GM12891 (cell line): ENCODE data around the gene SPATA16.

ENCODE experiments used
- POLR2A ChIP-seq: IDR thresholded peaks from 2 replicates; pipeline ENCODE4 v1.6.1; 2011; ENCODE audit warnings: low read depth, low read length, control low read depth
- POLR2AphosphoS5 ChIP-seq: IDR thresholded peaks from 2 replicates; pipeline ENCODE4 v1.6.1; 2011; ENCODE audit warnings: low read depth, low read length, control low read depth
- TAF1 ChIP-seq: IDR thresholded peaks from 2 replicates; pipeline ENCODE4 v1.6.1; 2011; ENCODE audit warnings: low read depth, low read length, control low read depth

DNA sequence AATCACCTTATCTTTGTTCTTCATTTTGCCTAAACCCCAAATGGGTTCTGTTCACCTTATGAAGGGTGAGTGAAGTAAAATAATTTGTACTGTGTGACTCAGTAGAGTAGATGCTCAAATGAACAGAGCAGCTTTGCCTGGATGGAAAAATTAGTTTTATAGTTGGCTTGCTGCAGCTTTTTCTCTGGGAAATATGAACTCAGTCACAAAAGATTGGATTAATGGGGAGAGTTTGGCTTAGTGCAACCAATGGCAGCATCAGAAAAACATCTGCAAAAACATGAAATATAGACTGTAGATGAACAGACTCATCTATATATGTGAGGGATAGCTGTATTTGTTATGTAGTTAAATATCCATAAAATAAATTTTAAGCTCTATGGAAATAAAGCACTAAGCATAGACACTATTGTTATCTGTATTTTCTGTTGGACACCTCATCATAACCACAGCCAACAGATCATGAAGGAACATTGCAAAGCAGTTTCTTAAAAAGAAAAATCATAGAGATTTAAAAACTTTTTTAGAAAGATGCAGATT, 209.2 kb downstream of the SPATA16 start:
- TF ChIP-seq TAF1 (no peak), POLR2A (no peak), POLR2AphosphoS5 (no peak)
